HuH-7 (cell line): Measurements from ENCODE around the gene NT5C3B.
"Not testable (repeated sequence)": the region's sequence is repeated elsewhere in the genome, so short reads cannot be mapped to it uniquely, and the experiment has no call there.

Experiments
- DNase-seq: peaks from one replicate; pipeline ENCODE4 v3.0.0; 2011; ENCODE audit warnings: low spot score

Gene NT5C3B

GRCh38 chr17:41782142-41782541 is 53.9 kb downstream of the NT5C3B start:
- no peak for DNase-seq

DNA sequence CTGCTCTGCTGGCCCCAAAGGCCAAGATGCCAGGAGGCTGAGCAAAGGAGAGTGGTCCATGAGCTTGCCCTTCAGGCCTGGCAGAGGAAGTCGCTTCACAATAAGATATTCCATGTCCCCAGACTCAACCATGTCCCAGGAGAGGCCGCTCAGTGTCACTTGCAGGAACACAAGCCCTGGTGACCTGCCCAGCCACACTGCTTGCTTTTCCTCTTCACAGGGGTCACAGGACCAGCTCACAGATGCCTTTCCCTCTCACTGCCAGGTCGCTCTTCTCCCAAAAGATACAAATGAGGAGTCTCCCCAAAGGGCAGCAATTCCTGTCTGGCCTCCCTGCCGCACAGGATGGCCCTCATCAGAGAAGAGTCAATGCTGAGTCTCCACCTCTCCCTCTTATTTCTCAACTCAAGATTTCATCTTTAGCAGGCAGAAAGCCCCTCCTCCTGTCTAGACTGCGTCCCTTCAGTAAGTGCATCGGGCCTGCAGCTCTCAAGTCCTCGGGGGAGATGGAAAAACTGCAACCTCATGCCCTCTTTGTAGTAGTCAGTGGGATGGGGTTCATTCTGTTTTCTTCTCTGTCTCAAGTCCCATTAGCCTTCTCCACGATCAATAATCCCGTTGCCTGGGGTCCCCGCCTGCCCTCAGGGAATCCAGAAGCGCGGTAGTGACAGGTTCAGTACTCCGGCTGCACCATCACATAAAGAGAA is 54.5 kb downstream of the NT5C3B start:
- DNase-seq, result no peak

DNA sequence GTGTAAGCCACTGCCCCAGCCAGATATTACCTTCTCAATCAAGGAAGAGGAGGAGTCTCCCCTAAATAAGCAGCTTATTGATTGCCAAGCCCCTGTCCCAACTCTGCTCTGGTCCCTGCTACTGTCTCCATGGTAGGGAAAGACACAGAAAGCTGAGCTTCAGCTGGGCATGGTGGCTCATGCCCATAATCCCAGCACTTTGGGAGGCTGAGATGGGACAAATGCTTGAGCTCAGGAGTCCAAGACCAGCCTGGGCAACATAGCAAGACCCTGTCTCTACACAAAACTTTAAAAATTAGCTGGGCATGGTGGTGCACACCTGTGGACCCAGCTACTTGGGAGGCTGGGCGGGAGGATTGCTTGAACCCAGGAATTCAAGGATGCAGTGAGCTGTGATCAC is 56.1 kb downstream of the NT5C3B start:
- no peak for DNase-seq

GRCh38 chr17:41777574-41778188 is 58.4 kb downstream of the NT5C3B start:
- DNase-seq, result peak; percentile 68

DNA sequence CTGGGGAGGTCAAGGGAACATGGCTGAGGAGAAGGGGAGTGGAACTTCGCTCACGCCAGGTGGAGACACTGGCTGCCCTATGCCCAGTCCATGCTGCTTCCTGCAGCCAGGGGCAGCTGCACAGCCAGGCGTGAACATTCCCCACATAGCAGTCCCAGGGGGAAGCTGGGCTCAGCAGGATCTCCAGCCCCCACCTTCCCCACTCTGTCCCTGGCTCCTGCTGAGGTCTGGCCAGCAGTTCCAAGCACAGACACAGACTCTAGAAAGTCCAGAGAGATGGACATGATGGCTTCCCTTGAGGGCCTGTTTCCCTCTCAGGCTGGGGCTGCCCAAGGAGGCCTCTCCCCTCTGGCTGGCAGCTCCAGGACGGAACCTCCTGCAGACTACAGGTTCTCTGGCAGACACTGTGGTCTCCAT is 58.9 kb downstream of the NT5C3B start:
- DNase-seq, result no peak

GRCh38 chr17:41776262-41776900 is 59.7 kb downstream of the NT5C3B start:
- DNase-seq, result not testable (repeated sequence)

GRCh38 chr17:41775394-41776226 is 60.4 kb downstream of the NT5C3B start:
- DNase-seq, result no peak
